Measurements from ENCODE around the gene HDHD3. TPM values are rescaled to one million over a fixed set of nuclear protein-coding genes. Genes with fewer than 3 reads are reported as not detected.
"Not testable (repeated sequence)": the region's sequence is repeated elsewhere in the genome, so short reads cannot be mapped to it uniquely, and the experiment has no call there.

Gene HDHD3
- total RNA-seq (2014; rRNA removed; shearing (Covaris generic); ENCODE audit: low replicate concordance): 7.6 and 11.5 TPM in 2 replicates

- H3K9me3 ChIP-seq: no peaks in the 10 kb centered on the region
- peak within 1 kb of the TSS; percentile 89 for H3K4me3 ChIP-seq
- peaks cover 5% of the 10 kb centered on the region; the same call in 1 of the 2 replicates for H3K36me3 ChIP-seq
- DNase-seq: peak; percentile 61
- no peaks in the 10 kb centered on the region for H3K27me3 ChIP-seq
These were observed at the start of gene HDHD3 for GRCh38 chr9:113376634-113377567. Gene HDHD3, minus strand, starts transcription at chr9:113376986. Its CDS starts 2,632 bp downstream, at chr9:113374354.

DNA sequence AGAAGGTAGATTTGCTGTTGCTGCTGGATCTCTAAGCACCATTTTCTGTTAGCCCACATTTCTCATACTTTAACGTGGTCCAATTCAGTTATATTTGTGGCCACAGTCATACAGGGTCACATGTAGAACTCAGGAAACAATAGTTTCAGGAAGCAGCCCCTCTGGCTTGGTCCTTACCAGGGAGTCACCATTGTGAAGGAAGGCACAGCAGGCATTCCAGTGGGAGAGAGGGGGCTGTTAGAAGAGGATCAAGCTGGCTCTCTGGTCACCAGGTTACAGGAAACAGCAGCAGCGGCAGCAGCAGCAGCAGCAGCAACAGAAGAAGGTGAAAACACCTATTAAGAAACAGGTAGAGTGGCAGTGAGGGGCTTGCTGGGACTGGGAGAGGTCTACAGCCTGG, 48.3 kb upstream of the HDHD3 start:
- no peak for DNase-seq
- Histone ChIP-seq H3K4me3 (no peak overlapping the region), H3K27me3 (no peaks in the 10 kb centered on the region), H3K9me3 (no peaks in the 10 kb centered on the region), H3K36me3 (no peaks in the 10 kb centered on the region)

DNA sequence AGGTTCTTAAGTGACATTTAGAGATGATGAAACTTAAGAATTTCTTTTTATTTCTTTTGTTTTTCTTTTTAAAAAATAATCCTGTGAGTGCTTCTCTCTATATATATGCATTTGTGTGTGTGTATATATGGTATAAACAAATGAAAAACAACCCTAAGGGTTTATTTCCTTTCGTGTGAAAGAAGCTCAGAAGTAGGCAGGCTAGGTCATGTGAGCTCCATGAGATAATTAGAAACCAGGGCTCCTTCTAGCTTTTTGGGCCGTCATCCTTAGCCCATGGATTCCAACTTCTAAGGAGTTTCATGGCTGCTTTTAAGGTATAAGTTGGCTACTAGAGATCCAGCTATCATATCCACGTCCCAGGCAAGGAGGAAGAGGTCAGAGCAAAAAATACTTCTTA, 44.9 kb upstream of the HDHD3 start:
- Histone ChIP-seq H3K27me3 (no peaks in the 10 kb centered on the region), H3K9me3 (no peaks in the 10 kb centered on the region)

GRCh38 chr9:113417370-113417769, 40.6 kb upstream of the HDHD3 start:
- Histone ChIP-seq H3K9me3 (no peaks in the 10 kb centered on the region), H3K4me3 (no peak overlapping the region), H3K36me3 (no peaks in the 10 kb centered on the region), H3K27me3 (no peaks in the 10 kb centered on the region)
- DNase-seq: no peak

More for the DNA sequence above, 44.9 kb upstream of the HDHD3 start:
- no peak for DNase-seq
- Histone ChIP-seq H3K36me3 (no peaks in the 10 kb centered on the region), H3K4me3 (no peak overlapping the region)

- H3K36me3 ChIP-seq: no peaks in the 10 kb centered on the region
- H3K27me3 ChIP-seq: no peaks in the 10 kb centered on the region
- H3K4me3 ChIP-seq: no peak overlapping the region
- no peaks in the 10 kb centered on the region for H3K9me3 ChIP-seq
- DNase-seq: no peak
These were observed 39.4 kb upstream of the HDHD3 start for GRCh38 chr9:113416149-113416721.

DNA sequence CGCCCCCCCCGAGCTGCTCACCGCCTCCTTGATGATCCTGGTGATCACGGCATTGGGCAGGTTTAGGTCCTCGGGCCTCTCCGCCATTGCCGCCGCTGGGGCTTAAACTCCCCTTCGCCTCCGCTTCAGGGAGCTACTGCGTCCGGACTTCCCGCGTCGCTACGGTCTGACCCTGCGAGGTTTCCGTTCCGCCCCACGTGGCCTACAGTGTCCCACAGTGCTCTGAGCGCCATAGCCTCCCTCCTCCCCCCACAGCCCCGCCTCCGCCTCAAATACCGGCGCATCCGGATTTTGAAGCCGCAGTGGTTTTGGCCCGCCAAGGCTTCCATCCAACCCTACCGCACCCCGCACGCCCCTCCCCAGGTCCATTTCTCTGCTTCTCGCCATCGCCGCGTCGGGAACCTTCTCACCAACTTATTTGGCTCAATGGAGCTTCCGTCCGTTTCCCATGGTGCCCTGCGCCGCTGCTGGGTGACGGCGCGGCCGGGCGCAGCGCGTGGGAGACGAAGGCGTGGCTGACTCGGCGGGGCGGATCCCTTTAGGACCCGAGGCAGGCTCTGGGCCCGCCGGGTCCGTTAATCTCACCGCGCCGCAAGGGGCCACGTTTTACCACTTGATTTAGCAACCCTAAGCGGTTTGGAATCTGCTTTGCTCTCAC, 33.5 kb upstream of the HDHD3 start, which contains the start of the genes C9orf43 and POLE3:
Gene C9orf43, plus strand, starts transcription at position 541 of the 658 bp plus-strand sequence. CDS start 2,747 bp downstream, outside the sequence.
Gene POLE3, minus strand, starts transcription at position 469 of the 658 bp plus-strand sequence. Its CDS starts 382 bp downstream, at position 87.
- no peaks in the 10 kb centered on the region for H3K9me3 ChIP-seq
- peaks cover 27% of the 10 kb centered on the region for H3K36me3 ChIP-seq
- peak within 1 kb of the TSS; percentile 70 for H3K4me3 ChIP-seq

GRCh38 chr9:113409883-113410206, 33.1 kb upstream of the HDHD3 start:
- Histone ChIP-seq H3K27me3 (no peaks in the 10 kb centered on the region), H3K36me3 (peaks cover 27% of the 10 kb centered on the region), H3K9me3 (no peaks in the 10 kb centered on the region), H3K4me3 (peak overlapping the region; percentile 70)
- DNase-seq: no peak

More for the DNA sequence above, 33.5 kb upstream of the HDHD3 start, which contains the start of the genes C9orf43 and POLE3:
- H3K27me3 ChIP-seq: no peaks in the 10 kb centered on the region
- DNase-seq: peak; percentile 94

DNA sequence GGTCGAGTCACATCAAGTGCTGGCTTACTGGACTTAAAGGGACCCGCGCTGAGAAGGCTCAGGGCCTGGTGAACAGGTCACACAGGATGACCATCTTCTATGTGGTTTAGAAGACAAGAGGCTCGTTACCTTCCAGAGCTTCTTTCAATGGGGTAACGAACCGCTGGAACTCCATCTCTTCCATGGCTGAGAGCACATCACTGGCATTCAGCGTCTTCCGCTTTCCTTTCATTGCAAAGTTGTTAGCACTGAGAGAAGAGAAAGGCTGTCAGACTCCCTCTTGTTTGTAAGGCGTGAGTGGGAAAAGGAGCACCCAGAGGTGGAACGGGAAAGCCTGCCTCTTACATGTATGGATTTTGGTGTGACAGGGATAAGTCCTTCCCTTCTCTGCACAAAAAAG, 32.7 kb upstream of the HDHD3 start:
- H3K4me3 ChIP-seq: peak overlapping the region; percentile 70
- peaks cover 27% of the 10 kb centered on the region for H3K36me3 ChIP-seq
- H3K9me3 ChIP-seq: no peaks in the 10 kb centered on the region
- no peaks in the 10 kb centered on the region for H3K27me3 ChIP-seq
- no peak for DNase-seq

DNA sequence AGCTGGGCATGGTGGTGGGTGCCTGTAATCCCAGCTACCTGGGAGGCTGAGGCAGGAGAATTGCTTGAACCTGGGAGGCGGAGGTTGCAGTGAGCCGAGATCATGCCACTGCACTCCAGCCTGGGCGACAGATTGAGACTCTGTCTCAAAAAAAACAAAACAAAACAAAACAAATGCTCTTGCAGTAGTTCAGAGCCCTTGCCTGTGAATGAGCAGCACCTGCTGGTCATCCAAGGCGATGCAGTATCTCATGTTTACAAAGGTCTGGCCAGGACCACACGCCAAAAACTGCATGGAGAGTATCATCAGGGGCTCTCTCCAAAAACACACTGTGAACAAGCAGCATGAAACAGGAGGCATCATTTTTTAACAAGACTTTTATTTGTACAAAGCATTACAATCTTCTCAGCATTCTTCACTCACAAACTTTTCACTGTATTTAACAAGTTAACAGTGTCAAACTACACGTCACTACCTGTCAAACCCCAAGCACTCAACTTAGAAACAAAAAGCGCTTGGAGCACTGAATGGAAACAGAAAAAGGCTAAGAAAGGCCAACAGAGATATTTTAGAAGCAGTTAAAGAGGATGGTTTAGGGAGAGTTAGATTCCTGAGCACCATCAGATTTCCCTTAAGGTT, 30.2 kb upstream of the HDHD3 start:
- peaks cover 27% of the 10 kb centered on the region for H3K36me3 ChIP-seq
- not testable (repeated sequence) for H3K9me3 ChIP-seq
- peak; percentile 59 for DNase-seq

DNA sequence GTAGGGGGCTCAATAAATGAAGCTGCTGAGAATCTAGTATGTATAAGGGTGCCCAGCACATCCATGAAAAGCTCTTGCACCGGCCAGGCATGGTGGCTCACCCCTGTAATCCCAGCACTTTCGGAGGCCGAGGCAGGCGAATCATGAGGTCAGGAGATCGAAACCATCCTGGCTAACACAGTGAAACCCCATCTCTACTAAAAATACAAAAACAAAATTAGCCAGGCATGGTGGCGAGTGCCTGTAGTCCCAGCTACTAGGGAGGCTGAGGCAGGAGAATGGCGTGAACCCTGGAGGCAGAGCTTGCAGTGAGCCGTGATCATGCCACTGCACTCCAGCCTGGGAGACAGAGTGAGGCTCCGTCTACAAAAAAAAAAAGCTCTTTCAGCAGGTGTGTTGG, 29.6 kb upstream of the HDHD3 start:
- not testable (repeated sequence) for H3K4me3 ChIP-seq, H3K9me3 ChIP-seq, H3K27me3 ChIP-seq, DNase-seq
- peaks cover 27% of the 10 kb centered on the region for H3K36me3 ChIP-seq

More for the DNA sequence above, 30.2 kb upstream of the HDHD3 start:
- not testable (repeated sequence) for H3K27me3 ChIP-seq, H3K4me3 ChIP-seq

- peaks cover 23% of the 10 kb centered on the region for H3K36me3 ChIP-seq
- no peaks in the 10 kb centered on the region for H3K27me3 ChIP-seq
- H3K9me3 ChIP-seq: no peaks in the 10 kb centered on the region
- DNase-seq: no peak
- H3K4me3 ChIP-seq: no peak overlapping the region
These were observed 26.9 kb upstream of the HDHD3 start for GRCh38 chr9:113403646-113404045.

GRCh38 chr9:113401027-113401792, 24.4 kb upstream of the HDHD3 start, which contains the start of gene ALAD:
Gene ALAD, minus strand, starts transcription at chr9:113401284. Its CDS starts 7,725 bp downstream, at chr9:113393559.
- DNase-seq: peak; percentile 98
- Histone ChIP-seq H3K36me3 (peaks cover 1% of the 10 kb centered on the region), H3K9me3 (no peaks in the 10 kb centered on the region), H3K4me3 (peak within 1 kb of the TSS; percentile 73), H3K27me3 (no peaks in the 10 kb centered on the region)

- Histone ChIP-seq H3K4me3 (no peak overlapping the region; the same call in 1 of the 2 replicates), H3K27me3 (no peaks in the 10 kb centered on the region), H3K36me3 (no peaks in the 10 kb centered on the region), H3K9me3 (no peaks in the 10 kb centered on the region)
- no peak for DNase-seq
These were observed 22.9 kb upstream of the HDHD3 start for GRCh38 chr9:113399646-113400200.

DNA sequence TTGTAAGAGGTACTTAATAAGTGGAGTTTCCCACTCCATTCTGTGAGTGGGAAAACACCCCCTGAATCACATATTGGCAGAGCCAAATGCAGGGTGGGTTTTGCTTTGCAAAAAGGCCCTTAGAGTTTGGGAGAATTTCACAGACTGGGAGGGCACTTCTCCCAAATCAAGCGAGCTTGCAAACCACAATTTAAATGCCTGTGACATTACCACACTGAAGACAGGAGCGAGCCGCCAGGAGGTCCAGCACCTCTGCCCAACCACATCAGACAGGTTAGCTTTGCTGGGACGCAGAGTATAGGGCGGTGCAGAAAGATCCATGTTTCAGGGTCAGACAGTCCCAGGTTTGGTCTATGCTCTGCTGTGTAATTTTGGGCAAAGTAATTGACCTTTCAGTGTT, 22.0 kb upstream of the HDHD3 start:
- no peak for DNase-seq
- Histone ChIP-seq H3K4me3 (no peak overlapping the region), H3K36me3 (no peaks in the 10 kb centered on the region), H3K27me3 (no peaks in the 10 kb centered on the region), H3K9me3 (no peaks in the 10 kb centered on the region)

DNA sequence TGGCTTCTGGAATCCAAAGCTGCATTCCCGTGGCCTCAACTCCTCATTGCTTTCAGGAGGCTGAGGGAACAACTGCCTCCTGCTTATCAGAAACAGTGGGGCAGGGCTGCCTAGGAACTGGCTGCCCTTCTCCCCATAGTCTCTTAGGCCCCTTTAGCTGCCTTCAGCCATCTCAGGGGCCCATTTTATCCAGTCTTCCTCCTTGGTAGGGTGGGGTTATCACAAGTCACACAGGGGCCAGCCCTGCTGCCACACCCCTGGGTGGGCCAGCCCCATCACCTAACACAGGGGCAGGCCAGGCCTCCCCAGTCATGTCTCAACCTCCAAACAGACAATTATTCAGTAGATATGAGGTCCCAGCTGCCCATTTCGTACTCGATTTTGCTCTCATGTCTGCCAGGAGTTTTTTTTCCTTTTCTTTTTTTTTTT, 20.4 kb upstream of the HDHD3 start:
- DNase-seq: no peak
- no peaks in the 10 kb centered on the region for H3K27me3 ChIP-seq

More for the DNA sequence above, 20.4 kb upstream of the HDHD3 start:
- Histone ChIP-seq H3K4me3 (no peak overlapping the region), H3K36me3 (no peaks in the 10 kb centered on the region), H3K9me3 (no peaks in the 10 kb centered on the region)

All from MG63 (cell line).